Activated CD8-positive, alpha-beta memory T cell treated with anti-CD3 and anti-CD28 coated beads for 4 hours (primary cell): ENCODE data around the gene PROX2.

Experiments used
- DNase-seq, 2 donors: peaks; one replicate each; pipeline ENCODE4 v3.0.0-alpha.2; 2020; ENCODE audit warnings: low read depth in 2 of 2

PROX2 gene

DNA sequence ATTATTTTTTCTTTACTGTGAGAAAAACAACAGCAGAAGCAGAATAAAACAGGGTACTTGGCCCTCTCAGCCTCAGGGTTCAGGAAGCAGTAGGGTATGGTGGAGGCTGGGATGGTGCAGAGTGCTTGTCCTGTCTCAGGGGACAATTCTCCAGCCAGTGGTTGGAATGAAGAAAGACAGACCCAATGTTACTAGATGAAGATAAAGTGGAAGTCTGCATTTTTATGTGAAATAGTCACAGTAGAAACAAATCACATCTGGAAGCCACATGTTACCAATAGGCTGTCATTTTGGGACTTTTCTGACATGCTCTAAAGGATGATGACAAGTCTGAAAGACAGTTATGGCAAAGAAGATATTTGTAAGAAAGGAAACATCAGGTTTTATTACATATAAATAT, 32.3 kb downstream of the PROX2 start:
- DNase-seq: no peak

DNA sequence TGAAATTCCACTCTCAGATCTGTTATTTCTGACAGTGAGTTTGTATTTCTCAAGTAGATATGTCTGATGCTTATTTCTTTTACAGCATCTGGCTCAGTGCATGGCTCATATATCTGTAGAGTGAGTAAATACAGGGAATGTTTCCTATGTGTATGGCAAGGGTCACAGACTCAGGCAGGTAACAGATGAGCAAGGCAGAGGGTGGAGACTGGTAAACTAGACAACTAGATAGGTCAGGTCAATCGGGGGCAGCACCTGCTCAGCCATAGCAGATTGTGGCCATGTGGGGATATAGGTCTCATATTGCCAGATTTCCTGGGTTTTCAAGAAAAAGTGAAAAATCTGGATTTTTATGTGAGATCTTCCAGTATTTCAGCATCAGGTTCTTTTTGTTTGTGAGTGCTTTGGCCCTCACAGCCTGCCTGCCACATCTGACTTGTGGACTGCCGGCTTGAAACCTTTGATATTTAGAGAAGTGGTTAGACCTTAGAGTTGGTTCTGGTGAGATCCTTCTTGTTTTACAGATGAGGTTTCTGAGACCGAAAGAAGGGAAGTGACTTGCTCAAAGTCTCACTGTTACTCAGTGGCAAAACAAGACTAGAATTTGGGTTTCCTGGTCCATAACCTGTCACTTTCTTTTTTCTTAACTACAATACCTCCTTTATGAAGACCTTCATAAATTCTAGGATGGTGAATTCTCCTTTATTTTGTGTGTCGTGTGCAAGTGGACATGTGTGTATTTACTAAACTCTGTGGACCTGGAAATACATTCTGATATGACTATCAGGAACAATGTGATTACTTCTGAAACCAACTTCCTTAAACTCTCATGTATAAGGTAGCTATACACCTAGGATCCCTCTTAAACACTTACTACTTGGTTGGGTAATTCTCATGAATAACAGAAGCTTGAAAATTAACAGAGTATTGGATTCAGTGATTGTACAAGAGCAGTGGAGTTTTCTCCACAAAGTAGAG, 34.4 kb downstream of the PROX2 start:
- DNase-seq: no peak

DNA sequence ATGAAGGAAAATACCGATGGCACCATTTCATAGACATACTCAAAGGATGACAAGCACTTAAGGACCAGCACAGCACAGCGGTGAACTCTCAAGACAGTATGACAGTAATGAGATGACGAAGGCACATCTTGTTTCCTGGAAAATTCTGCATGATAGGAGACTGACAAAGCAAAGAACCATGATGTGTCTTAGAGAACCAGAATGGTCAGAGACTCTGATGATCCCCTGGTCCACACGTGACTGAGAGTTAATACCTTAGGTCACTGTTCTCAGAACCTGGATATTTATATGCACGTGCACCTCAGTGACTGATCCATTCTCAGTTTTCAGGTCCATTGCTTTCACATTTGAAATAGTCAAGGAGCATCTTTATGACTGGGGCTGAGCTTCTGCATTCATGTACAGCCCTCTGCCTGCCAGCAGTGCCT, 35.3 kb downstream of the PROX2 start:
- DNase-seq: no peak

DNA sequence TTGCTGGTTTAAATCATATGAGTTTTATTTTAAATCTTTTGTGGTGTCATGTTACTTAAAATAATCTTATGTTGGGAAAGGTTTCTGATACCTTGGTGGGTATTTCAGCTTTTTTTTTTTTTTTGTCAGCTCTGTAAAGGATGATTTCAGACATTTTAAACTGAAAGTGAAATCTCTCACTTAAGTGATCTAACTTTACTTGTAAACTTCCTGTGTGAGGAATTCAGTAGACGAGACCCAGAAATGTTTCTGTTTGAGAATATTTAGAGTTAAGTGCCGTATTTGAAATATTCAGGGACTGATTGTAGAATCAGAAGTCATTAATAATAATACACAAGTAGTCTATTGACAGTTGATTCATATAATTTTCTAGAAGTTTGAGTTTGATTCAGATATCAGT, 37.8 kb downstream of the PROX2 start:
- DNase-seq: no peak

DNA sequence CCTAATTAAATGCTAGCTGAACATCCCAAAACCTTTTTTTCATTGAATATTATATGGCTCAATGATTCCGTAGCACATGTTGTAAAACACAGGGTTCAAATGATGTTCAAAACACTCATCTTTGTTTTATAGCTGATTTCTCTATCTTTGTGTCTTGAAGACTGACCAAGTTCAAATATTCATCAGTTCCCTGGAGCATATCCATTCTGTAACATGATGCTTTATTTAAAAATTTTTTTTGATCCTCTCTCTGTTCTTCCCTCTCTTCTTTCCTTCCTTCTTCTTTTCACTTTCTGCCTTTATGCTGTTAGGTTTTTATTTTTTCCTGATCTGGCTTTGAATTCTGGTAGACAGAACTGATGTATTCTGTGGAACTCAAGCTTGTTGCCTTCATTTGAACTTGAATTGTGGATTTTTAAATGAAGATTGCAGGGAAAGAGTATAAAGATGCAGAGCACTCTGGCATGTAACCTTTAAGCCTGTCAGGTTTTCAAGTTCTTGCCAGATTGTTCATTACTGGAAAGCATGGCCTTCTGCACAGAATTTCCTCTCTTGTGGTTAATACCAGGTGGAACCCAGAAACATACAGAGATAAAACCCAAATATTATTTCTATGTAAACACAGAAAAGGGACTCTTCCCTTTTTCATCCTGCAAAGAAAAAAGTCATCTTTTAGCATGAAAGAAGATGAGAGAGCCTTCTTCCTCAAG, 39.5 kb downstream of the PROX2 start:
- DNase-seq: no peak

DNA sequence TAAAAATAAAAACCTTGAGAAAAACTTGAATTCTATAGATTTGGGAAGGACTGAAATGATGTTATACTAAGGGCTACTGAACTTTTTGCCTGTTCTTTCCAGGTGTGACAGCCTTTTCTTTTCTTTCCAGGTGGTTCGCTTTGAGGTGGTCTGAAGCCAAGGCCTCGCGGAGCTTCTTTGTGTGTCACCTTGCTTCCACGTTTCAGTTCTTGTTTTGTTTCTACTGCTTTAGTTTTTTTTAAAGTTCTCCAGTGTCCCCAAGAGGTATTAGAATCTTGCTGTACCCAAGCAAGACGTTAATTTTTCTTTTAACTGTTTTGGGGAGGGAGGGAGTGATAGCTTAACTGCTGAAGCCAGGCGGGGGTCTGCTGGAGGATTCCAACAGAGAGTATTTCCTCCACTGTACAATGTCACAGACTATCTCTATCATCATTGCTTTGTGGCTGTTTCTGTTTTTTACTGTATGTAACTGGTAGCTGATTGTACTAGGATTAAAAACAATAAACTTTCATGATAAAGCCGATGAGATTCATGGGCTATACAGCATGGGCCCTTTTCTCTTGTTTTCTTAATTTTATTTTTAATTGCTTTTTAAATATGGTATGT, 40.2 kb downstream of the PROX2 start:
- DNase-seq: no peak

DNA sequence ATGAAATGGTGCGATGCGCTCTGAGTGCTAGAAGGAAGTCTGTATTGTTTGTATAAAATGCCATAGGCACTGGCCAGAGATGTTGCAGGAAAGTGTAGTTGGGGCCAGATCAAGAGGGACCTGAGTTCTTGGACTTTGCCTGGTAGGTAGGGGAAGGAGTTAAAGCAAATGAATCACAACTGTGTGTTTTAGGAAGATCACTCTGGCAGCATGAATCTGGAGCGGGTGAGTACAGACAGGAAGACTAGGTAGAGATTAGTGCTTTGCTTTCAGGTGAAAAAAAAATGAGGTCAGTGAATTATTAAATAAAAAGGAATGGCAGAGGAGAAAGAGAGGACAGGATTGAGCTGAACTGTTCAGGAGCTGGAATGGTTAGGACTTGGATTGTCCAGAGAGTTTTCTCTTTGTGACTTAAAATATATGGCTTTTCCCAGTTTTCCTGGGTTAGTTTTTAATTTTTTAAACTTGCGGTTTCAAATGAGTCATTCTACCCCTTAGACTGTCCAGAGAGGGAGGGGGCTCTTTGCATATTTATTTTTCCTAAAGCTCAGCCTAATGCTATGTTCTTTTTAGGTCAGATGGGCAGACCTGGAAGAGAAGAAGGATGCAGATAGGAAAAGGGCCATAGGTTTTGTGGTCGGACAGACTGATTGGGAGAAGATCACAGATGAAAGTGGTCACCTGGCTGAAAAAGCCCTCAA, 41.1 kb downstream of the PROX2 start:
- DNase-seq: no peak

DNA sequence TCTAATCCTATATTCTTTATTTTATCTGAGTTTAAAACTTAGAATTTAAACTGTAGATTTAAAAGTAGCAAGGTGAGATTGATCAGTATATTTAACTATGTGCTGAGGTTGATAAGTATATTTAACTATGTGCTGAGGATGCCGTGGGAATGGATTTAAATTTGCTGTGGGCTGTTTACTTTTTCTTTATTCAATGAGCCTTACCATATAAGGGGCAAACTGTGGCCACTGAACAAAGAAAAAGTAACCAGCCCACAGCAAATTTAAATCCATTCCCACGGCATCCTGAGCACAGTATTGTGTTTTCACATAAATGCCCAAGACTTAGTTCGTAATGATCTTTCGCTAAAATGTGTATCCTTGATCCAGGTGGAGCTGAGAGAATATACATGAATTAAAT, 43.1 kb downstream of the PROX2 start:
- no peak for DNase-seq

DNA sequence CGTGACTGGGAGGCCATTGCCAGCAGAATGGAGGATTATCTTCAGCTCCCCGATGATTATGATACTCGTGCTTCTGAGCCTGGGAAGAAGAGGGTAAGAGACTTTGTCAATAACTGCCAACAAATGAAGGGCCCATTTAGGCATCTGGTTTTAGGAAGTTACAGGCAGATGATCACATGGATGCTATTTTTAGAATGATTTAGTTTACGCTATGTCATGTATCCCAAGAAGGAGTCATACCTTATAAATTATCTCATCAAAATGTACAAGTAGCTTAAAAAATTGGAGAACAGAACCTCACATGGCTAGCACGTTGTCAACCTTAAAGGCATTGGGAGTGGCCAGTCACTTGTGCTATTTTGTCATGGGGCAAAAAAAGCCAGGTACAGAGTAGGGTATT, 46.7 kb downstream of the PROX2 start:
- DNase-seq: no peak

DNA sequence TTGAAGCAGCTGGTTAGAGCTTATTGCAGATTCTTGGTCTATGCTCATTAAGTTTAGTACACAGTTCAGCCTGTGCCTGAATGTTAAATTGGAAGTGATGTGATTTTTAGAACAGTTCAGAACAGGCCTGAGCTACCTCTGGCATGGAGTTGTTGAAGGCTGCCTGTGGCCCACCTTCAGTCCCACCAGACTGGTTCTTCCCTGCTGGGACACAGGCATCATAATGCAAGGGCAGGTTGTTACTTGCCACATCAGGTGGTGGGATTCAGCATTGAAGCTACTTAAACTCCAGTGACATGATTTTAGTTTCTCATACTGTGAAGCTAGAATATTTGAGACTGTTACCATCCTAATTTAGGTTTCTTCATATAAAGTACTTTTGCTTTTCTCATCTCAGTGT, 49.4 kb downstream of the PROX2 start:
- DNase-seq: no peak
